MM.1S (cell line): ENCODE results near the gene SYNGR2.
A peak's percentile ranks its signal among the peaks of the same experiment; 100 is the strongest.

ENCODE experiments used
- DNase-seq: peaks from one replicate; pipeline ENCODE4 v3.0.0-alpha.2; 2015
- H2AFZ ChIP-seq: fragments of 300-600 bp; sonication (generic); 2 replicates; pipeline ENCODE4 v1.6.0; 2016; ENCODE audit warnings: antibody characterized with exemption, low read length
- H3F3A ChIP-seq: fragments of 300-600 bp; sonication (generic); 2 replicates; pipeline ENCODE4 v1.6.1; 2016; ENCODE audit warnings: mild to moderate bottlenecking, antibody characterized with exemption, low read length, moderate library complexity, mixed read lengths; ENCODE audit not compliant: insufficient read depth
- H3K27ac ChIP-seq: fragments of 300-600 bp; sonication (generic); 2 replicates; pipeline ENCODE4 v1.5.1; 2016; ENCODE audit warnings: mild to moderate bottlenecking, low read length
- H3K27me3 ChIP-seq: fragments of 300-600 bp; sonication (generic); replicated peaks from 2 replicates; pipeline ENCODE4 v1.6.0; 2016; ENCODE audit warnings: low read length; ENCODE audit not compliant: insufficient read depth
- H3K36me3 ChIP-seq: fragments of 300-600 bp; sonication (generic); replicated peaks from 2 replicates; pipeline ENCODE4 v1.6.1; 2016; ENCODE audit warnings: mild to moderate bottlenecking, low read length, mixed read lengths; ENCODE audit not compliant: insufficient read depth
- H3K4me1 ChIP-seq: fragments of 300-600 bp; sonication (generic); 2 replicates; pipeline ENCODE4 v1.6.1; 2016; ENCODE audit warnings: low read length, mixed read lengths
- H3K4me2 ChIP-seq: fragments of 300-600 bp; sonication (generic); 2 replicates; pipeline ENCODE4 v1.6.0; 2016; ENCODE audit warnings: low read depth, low read length
- H3K4me3 ChIP-seq: fragments of 300-600 bp; sonication (generic); 2 replicates; pipeline ENCODE4 v1.5.1; 2016; ENCODE audit warnings: low read length, mixed read lengths
- H3K79me2 ChIP-seq: fragments of 300-600 bp; sonication (generic); 2 replicates; pipeline ENCODE4 v1.6.1; 2016; ENCODE audit warnings: mixed run types, low read length, mixed read lengths
- H3K9ac ChIP-seq: fragments of 300-600 bp; sonication (generic); 2 replicates; pipeline ENCODE4 v1.6.1; 2016; ENCODE audit warnings: low read length, mixed read lengths
- H3K9me2 ChIP-seq: fragments of 300-600 bp; sonication (generic); replicated peaks from 2 replicates; pipeline ENCODE4 v1.6.1; 2016; ENCODE audit warnings: mild to moderate bottlenecking, low read length, mixed read lengths; ENCODE audit not compliant: insufficient read depth
- H3K9me3 ChIP-seq: fragments of 300-600 bp; sonication (generic); replicated peaks from 2 replicates; pipeline ENCODE4 v1.6.1; 2016; ENCODE audit warnings: mild to moderate bottlenecking, low read length, mixed read lengths; ENCODE audit not compliant: insufficient read depth
- H4K20me1 ChIP-seq: fragments of 300-600 bp; sonication (generic); 2 replicates; pipeline ENCODE4 v1.6.1; 2016; ENCODE audit warnings: mild to moderate bottlenecking, low read length, moderate library complexity, mixed read lengths; ENCODE audit not compliant: insufficient read depth
- CTCF ChIP-seq: fragments of 300-600 bp; sonication (generic); IDR thresholded peaks from 2 replicates; pipeline ENCODE4 v1.5.1; 2016; ENCODE audit warnings: antibody characterized with exemption, low read length, mixed read lengths
- EZH2 ChIP-seq: fragments of 300-600 bp; sonication (generic); optimal IDR thresholded peaks from 2 replicates; pipeline ENCODE3; 2017; ENCODE audit warnings: low read depth, mild to moderate bottlenecking, antibody characterized with exemption, low read length, mixed read lengths
- EZH2phosphoT487 ChIP-seq: fragments of 300-600 bp; sonication (generic); IDR thresholded peaks from 2 replicates; pipeline ENCODE4 v1.6.1; 2018; ENCODE audit warnings: antibody characterized with exemption, low read length

The SYNGR2 gene

DNA sequence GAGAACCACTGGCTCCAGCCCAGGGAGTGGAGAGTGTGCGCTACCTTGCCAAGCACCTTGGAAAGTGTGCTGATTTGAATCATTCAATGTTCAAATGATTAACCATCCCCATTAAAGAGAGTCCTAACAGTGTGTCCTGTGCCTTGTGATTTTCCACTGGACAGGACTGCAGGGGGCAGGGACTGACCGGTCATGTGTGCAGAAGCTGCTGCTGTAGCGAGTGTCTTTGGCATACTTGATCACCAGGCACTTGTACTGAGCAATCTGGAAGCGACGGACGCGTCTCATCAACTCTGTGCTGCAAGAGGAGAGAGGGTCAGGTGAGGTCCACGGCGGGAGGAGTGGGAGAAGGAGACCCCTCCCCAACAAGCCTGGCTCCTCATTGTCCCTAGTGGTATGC lies 16.5 kb downstream of the SYNGR2 start:
- H3K9me2 ChIP-seq: no peaks in the 10 kb centered on the region
- DNase-seq: no peak
- peaks cover 75% of the 10 kb centered on the region for H3K79me2 ChIP-seq

GRCh38 chr17:78185981-78186691 lies 17.8 kb downstream of the SYNGR2 start:
- H3K27me3 ChIP-seq: no peaks in the 10 kb centered on the region
- no peak for TF ChIP-seq EZH2
- TF ChIP-seq EZH2phosphoT487: no peak
- H3K36me3 ChIP-seq: no peaks in the 10 kb centered on the region
- H3K4me1 ChIP-seq: peaks cover 13% of the 10 kb centered on the region
- H3K9me3 ChIP-seq: no peaks in the 10 kb centered on the region
- peak overlapping the region; percentile 78 for H3K4me2 ChIP-seq
- H3F3A ChIP-seq: no peaks in the 10 kb centered on the region
- H3K4me3 ChIP-seq: peak overlapping the region; percentile 86
- peak overlapping the region; percentile 47; the same call in 1 of the 2 replicates for H3K9ac ChIP-seq
- H3K27ac ChIP-seq: no peak overlapping the region
- no peaks in the 10 kb centered on the region for H4K20me1 ChIP-seq
- H2AFZ ChIP-seq: no peak overlapping the region
- H3K9me2 ChIP-seq: no peaks in the 10 kb centered on the region
- peaks cover 66% of the 10 kb centered on the region for H3K79me2 ChIP-seq
- DNase-seq: peak; percentile 29

More for the DNA sequence above, 16.5 kb downstream of the SYNGR2 start:
- H4K20me1 ChIP-seq: no peaks in the 10 kb centered on the region
- H3K27ac ChIP-seq: no peak overlapping the region
- no peak for TF ChIP-seq CTCF
- no peak for TF ChIP-seq EZH2phosphoT487
- TF ChIP-seq EZH2: no peak
- no peaks in the 10 kb centered on the region for H3K27me3 ChIP-seq
- no peak overlapping the region for H2AFZ ChIP-seq
- H3K36me3 ChIP-seq: no peaks in the 10 kb centered on the region
- H3K9ac ChIP-seq: no peak overlapping the region
- H3K9me3 ChIP-seq: no peaks in the 10 kb centered on the region
- no peak overlapping the region for H3K4me3 ChIP-seq
- H3K4me2 ChIP-seq: no peak overlapping the region
- H3F3A ChIP-seq: peaks cover 12% of the 10 kb centered on the region
- H3K4me1 ChIP-seq: peaks cover 25% of the 10 kb centered on the region

DNA sequence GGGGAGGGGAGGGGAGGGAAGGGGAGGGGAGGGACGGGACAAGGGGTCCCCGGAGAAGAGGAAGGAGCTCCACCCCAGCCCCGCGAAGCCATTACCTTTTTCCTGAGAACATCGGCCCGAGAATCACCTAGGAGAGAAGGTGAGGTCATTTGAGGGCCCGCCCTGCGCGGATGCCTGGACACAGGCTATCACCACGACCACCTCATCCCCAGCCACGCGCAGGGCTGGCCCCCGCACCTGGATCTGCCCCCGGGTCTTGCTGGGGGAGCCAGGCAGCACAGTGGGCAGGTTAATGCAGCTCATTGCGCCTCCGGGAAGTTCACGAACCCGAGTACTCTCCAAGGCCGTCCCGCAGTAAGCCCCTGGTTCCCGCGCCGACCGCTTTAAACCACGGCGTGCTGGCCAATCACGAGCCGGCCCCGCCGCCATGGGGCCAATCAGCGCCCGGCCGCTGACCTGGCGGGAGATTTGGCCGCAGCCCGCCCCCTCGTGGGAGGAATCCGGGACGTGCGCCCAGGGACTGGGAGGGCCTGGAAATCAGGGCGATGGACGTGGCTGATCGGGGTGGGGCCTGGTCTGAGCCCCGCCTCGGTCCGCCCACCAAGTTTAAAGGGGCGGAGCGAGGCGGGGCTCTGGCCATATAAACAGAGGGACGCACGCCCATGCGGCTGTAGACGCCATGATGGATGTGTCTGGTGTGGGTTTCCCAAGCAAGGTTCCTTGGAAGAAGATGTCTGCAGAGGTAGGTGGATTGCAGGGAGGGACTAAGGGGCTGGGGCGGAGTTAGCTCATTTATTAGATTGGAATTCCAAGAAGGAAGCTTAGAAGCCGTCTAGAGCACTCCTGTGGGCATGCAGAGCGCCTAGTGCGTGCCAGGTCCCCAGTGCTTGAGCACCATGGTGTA lies 18.6 kb downstream of the SYNGR2 start, which contains the start of the genes AFMID and TK1:
AFMID (plus strand) TSS at position 671 of the 904 bp plus-strand sequence; CDS start at position 680, 9 bp downstream.
TK1 (minus strand) TSS at position 361 of the 904 bp plus-strand sequence; CDS start at position 303, 58 bp downstream.
- peak; percentile 97 for DNase-seq
- Histone ChIP-seq H3K27ac (peak within 1 kb of the TSS; percentile 29; the same call in 1 of the 2 replicates), H3K9me2 (no peaks in the 10 kb centered on the region), H3K9me3 (no peaks in the 10 kb centered on the region), H3K9ac (peak within 1 kb of the TSS; percentile 85), H3K79me2 (peaks cover 60% of the 10 kb centered on the region), H3K4me2 (peak within 1 kb of the TSS; percentile 85), H3K4me1 (peaks cover 8% of the 10 kb centered on the region), H3K4me3 (peak within 1 kb of the TSS; percentile 86), H4K20me1 (no peaks in the 10 kb centered on the region), H2AFZ (peak within 1 kb of the TSS; percentile 64), H3F3A (no peaks in the 10 kb centered on the region), H3K36me3 (no peaks in the 10 kb centered on the region), H3K27me3 (no peaks in the 10 kb centered on the region)
- no peak for TF ChIP-seq EZH2phosphoT487
- peak; percentile 59 for TF ChIP-seq CTCF
- TF ChIP-seq EZH2: no peak
